Cardiac fibroblast (primary cell): ENCODE data around the gene NEMF.
"Not testable (repeated sequence)": the region's sequence is repeated elsewhere in the genome, so short reads cannot be mapped to it uniquely, and the experiment has no call there.

Experiments used
- DNase-seq, 2 donors: peaks; one replicate each; pipeline versions ENCODE4 v3.0.0 to v3.0.0-alpha.2; 2010; ENCODE audit warnings: low read depth in 2 of 2
- H3K4me3 ChIP-seq, 2 donors: replicated peaks in 1 of 2; 1 replicate in 1 of 2; 2 replicates in 1 of 2; pipeline ENCODE4 v1.5.1; 2011; ENCODE audit warnings: low read depth in 2 of 2, low read length in 2 of 2, mild to moderate bottlenecking in 2 of 2, moderate library complexity in 1 of 2
- TF ChIP-seq, protein P1 (sequence below): IDR thresholded peaks from one replicate; pipeline ENCODE4 v1.5.1; 2011; ENCODE audit warnings: low read depth, mild to moderate bottlenecking, low read length, inconsistent platforms

The NEMF gene, protein sequence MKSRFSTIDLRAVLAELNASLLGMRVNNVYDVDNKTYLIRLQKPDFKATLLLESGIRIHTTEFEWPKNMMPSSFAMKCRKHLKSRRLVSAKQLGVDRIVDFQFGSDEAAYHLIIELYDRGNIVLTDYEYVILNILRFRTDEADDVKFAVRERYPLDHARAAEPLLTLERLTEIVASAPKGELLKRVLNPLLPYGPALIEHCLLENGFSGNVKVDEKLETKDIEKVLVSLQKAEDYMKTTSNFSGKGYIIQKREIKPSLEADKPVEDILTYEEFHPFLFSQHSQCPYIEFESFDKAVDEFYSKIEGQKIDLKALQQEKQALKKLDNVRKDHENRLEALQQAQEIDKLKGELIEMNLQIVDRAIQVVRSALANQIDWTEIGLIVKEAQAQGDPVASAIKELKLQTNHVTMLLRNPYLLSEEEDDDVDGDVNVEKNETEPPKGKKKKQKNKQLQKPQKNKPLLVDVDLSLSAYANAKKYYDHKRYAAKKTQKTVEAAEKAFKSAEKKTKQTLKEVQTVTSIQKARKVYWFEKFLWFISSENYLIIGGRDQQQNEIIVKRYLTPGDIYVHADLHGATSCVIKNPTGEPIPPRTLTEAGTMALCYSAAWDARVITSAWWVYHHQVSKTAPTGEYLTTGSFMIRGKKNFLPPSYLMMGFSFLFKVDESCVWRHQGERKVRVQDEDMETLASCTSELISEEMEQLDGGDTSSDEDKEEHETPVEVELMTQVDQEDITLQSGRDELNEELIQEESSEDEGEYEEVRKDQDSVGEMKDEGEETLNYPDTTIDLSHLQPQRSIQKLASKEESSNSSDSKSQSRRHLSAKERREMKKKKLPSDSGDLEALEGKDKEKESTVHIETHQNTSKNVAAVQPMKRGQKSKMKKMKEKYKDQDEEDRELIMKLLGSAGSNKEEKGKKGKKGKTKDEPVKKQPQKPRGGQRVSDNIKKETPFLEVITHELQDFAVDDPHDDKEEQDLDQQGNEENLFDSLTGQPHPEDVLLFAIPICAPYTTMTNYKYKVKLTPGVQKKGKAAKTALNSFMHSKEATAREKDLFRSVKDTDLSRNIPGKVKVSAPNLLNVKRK

DNA sequence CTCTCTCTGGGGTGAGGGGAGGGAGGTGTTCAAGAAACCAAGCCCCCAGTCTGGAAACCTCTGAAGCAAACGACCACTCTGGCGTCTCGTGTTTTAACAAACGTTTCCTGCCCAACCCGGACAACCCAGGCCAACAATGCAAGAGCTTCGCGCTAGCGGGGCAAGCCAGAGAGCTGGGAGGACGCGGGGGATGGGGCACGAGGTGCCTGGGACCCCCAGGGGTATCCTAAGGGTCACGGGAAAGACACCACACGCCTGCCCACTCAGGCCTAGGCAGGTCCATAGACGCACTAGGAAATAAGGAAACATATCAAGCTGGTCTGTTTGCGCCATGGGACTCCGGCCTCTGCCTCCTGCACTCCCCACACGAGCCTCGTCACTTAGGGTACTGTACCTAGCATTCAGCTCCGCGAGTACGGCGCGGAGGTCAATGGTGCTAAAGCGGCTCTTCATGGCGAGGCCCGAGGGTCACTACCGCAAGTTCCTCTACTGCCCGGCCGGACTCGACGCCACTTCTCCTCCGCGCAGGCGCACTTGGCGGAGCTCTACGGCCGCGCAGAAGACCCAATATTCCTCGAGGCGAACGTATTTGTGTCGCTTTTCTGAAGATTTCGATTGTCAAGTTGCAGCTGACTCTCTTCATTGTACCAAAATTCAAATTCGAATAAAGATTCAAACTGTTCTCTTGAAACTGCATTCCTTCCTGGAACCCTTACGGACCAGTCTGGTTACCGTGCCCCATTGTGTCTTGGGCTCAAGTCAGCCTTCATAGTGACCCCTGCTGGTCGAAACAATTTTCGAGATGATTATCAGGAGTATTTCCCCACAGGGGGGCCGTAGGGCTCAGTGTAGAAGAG lies at the start of gene NEMF:
Gene NEMF (minus strand): TSS at position 488 of the 857 bp plus-strand sequence. CDS start 35 bp downstream, at position 453.
- peak; percentile 92 to 94 for DNase-seq
- H3K4me3 ChIP-seq: peak within 1 kb of the TSS; percentile 81 to 88
- TF ChIP-seq, protein P1, sequence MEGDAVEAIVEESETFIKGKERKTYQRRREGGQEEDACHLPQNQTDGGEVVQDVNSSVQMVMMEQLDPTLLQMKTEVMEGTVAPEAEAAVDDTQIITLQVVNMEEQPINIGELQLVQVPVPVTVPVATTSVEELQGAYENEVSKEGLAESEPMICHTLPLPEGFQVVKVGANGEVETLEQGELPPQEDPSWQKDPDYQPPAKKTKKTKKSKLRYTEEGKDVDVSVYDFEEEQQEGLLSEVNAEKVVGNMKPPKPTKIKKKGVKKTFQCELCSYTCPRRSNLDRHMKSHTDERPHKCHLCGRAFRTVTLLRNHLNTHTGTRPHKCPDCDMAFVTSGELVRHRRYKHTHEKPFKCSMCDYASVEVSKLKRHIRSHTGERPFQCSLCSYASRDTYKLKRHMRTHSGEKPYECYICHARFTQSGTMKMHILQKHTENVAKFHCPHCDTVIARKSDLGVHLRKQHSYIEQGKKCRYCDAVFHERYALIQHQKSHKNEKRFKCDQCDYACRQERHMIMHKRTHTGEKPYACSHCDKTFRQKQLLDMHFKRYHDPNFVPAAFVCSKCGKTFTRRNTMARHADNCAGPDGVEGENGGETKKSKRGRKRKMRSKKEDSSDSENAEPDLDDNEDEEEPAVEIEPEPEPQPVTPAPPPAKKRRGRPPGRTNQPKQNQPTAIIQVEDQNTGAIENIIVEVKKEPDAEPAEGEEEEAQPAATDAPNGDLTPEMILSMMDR: peak; percentile 77

DNA sequence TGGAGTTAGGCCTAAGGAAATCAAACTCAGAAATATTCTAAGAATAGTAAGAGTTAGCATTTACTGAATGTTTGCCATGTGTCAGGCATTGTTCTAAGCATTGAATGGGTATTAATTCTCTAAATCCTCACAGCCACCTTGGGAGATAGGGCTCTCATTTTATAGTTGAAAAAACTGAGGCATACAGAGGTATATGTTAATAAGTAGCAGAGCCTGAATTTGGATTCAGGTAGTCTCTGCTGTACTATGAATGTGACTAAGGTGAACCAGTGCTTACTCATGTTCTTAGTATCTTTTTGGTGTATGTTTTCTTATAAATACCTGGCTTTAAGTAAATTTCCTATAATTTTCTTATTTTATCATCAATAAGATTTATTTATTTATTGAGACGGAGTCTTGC lies 48.4 kb upstream of the NEMF start:
- no peak overlapping the region for H3K4me3 ChIP-seq
- no peak for DNase-seq
- TF ChIP-seq, protein P1: no peak

DNA sequence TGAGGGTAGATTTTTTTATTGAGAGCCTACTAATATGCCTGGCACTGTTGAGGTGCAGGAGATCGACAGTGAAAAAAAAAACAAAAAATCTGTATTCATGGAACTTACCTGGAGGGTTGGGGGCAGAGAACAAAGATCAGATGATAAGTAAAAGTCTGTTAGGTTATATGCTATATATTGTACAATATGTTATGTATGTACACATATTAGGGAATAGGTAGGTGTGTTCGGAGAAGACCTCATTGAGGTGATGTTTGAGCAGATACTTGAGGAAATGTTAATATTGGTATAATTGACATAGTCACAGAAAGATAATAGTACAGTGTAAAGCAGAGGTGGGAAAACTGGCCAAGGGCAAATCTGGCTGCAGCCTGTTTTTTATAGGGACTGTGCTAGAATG lies 45.9 kb upstream of the NEMF start:
- TF ChIP-seq, protein P1: no peak
- no peak for DNase-seq
- H3K4me3 ChIP-seq: no peak overlapping the region

DNA sequence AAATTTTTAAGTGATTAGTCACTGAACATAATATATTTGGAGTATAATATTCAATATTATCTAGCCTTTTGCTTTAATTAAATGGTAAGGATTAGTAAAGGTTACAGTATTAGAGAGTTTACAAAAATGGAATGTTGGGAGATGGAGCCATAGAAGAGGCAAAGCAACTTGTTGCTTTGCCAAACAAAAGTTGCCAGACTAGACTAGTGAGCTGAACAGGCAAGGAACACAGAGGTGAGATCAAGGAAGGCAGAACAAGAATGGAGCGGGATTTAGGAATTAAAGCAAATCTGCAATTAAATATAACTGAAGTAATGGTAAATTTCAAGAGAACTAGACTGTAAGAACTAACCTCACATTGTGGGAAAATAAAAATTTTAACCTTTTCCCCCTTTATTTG lies 45.4 kb upstream of the NEMF start:
- TF ChIP-seq, protein P1: no peak
- H3K4me3 ChIP-seq: no peak overlapping the region
- DNase-seq: no peak

DNA sequence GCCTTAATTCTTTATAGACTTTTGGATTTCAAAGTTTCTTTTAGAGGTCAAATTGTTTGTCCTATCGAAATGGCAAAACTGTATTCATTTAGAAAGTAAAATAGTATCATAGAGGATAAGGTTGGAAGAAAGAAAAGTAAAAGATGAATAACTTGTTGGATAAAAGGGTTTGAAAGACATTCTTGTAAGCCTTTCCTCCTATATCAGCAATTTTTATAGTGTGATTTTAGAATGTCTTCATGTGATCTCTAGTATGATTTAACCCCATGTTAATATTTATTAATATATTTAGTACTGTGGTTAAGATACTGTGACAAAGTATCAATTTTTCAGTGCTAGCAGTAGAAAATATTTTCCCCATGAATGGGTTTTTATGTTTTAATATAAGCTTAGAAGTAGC lies 44.8 kb upstream of the NEMF start:
- DNase-seq: no peak
- H3K4me3 ChIP-seq: peak overlapping the region in 1 of 2 donors; percentile 92
- TF ChIP-seq, protein P1: no peak

DNA sequence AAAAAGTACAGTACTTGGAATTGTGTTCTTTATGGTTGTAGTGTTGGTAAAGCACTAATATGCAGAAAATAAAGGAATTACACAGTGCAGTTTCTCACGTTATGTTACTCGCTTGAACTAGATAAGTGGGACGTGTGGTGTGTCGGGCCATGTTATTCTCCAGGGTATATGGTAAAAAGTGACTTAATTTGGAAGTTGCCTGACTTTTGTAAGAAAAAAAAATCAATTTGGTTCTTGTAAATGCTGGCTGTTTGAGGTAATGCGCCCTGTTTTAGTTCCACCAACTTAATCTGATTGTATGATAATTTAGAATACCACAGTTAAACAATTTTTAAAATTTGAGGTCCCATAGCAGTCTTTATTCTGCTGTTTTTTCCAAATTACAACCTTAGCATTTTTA lies 44.4 kb upstream of the NEMF start:
- DNase-seq: peak in 1 of 2 donors; percentile 43
- peak overlapping the region; percentile 11 to 92 for H3K4me3 ChIP-seq
- TF ChIP-seq, protein P1: no peak

DNA sequence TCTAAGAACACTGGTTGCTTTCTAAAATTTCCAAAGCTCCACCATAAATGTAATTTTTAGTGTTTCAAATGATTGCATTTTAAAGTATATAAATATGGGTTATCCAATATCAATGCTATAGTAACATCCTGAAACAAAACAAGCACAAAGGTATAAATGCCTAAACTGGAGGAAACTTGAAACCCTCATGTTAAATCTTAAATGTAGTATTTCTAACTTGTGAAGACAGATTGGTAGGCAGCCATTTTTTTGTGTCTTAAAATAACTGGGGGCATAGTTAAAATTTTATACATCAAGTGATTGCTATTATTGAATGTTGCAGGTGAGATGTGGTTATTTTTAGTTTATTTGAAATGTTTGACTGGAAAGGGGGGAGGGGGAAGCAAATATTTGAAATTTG lies 43.7 kb upstream of the NEMF start:
- not testable (repeated sequence) for DNase-seq
- peak overlapping the region; percentile 18 to 92 for H3K4me3 ChIP-seq
